ENCODE measurements around the gene ACBD4.

The ACBD4 gene

GRCh38 chr17:45190503-45191255 lies 55.2 kb downstream of the ACBD4 start:
- TF ChIP-seq, protein P1, sequence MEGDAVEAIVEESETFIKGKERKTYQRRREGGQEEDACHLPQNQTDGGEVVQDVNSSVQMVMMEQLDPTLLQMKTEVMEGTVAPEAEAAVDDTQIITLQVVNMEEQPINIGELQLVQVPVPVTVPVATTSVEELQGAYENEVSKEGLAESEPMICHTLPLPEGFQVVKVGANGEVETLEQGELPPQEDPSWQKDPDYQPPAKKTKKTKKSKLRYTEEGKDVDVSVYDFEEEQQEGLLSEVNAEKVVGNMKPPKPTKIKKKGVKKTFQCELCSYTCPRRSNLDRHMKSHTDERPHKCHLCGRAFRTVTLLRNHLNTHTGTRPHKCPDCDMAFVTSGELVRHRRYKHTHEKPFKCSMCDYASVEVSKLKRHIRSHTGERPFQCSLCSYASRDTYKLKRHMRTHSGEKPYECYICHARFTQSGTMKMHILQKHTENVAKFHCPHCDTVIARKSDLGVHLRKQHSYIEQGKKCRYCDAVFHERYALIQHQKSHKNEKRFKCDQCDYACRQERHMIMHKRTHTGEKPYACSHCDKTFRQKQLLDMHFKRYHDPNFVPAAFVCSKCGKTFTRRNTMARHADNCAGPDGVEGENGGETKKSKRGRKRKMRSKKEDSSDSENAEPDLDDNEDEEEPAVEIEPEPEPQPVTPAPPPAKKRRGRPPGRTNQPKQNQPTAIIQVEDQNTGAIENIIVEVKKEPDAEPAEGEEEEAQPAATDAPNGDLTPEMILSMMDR (IDR thresholded peaks at IDR 0.05; ENCODE audit: insufficient read depth, low read depth, low read length, missing control alignments): no peak
- no peak for DNase-seq (ENCODE audit: low read depth)
- H3K4me3 ChIP-seq (ENCODE audit: low read length): no peak overlapping the region

Data from epithelial cell of esophagus (primary cell).